Lower leg skin (tissue), 3 donors: ENCODE results near the gene PHLPP1.

ENCODE experiments used
- POLR2A ChIP-seq, 2 donors: fragments of 450-650 bp; IDR thresholded peaks; one replicate each; pipeline ENCODE4 v1.6.1; 2016 to 2017; ENCODE audit warnings: antibody characterized with exemption in 2 of 2, mild to moderate bottlenecking in 1 of 2, moderate library complexity in 1 of 2
- TF ChIP-seq, protein P1 (sequence below), 3 donors: fragments of 450-650 bp; IDR thresholded peaks; one replicate each; pipeline ENCODE4 v1.5.1; 2016; ENCODE audit warnings: antibody characterized with exemption in 3 of 3, mild to moderate bottlenecking in 3 of 3, moderate library complexity in 2 of 3

GRCh38 chr18:63001861-63002260 is 286.5 kb downstream of the PHLPP1 start:
- no peak for TF ChIP-seq POLR2A (IDR thresholded peaks at IDR 0.05)
- TF ChIP-seq, protein P1, sequence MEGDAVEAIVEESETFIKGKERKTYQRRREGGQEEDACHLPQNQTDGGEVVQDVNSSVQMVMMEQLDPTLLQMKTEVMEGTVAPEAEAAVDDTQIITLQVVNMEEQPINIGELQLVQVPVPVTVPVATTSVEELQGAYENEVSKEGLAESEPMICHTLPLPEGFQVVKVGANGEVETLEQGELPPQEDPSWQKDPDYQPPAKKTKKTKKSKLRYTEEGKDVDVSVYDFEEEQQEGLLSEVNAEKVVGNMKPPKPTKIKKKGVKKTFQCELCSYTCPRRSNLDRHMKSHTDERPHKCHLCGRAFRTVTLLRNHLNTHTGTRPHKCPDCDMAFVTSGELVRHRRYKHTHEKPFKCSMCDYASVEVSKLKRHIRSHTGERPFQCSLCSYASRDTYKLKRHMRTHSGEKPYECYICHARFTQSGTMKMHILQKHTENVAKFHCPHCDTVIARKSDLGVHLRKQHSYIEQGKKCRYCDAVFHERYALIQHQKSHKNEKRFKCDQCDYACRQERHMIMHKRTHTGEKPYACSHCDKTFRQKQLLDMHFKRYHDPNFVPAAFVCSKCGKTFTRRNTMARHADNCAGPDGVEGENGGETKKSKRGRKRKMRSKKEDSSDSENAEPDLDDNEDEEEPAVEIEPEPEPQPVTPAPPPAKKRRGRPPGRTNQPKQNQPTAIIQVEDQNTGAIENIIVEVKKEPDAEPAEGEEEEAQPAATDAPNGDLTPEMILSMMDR (IDR thresholded peaks at IDR 0.05), result no peak
